Left lung (tissue), 10 donors: ENCODE measurements around the gene PITPNM1. TPM values are rescaled to one million over a fixed set of nuclear protein-coding genes. Genes with fewer than 3 reads are reported as not detected.
"Not testable (repeated sequence)": the region's sequence is repeated elsewhere in the genome, so short reads cannot be mapped to it uniquely, and the experiment has no call there.

Experiments
- ATAC-seq: fragments of 200-7000 bp; cut with Tn5 transposase; one replicate; pipeline ENCODE4 v1.9.1; 2020; ENCODE audit warnings: moderate library complexity
- DNase-seq, 4 donors: peaks; one replicate each; pipeline ENCODE4 v3.0.0-alpha.2; 2013 to 2020
- H3K27ac ChIP-seq, 2 donors: fragments of 200-600 bp; sonication (generic) in 1 of 2; one replicate each; pipeline versions ENCODE4 v1.5.0 to v1.8.0; 2020 to 2021
- H3K27me3 ChIP-seq, 2 donors: fragments of 200-600 bp; sonication (generic) in 1 of 2; one replicate each; pipeline versions ENCODE4 v1.5.0 to v1.8.0; 2020 to 2021
- H3K36me3 ChIP-seq, 2 donors: fragments of 200-600 bp; sonication (generic) in 1 of 2; one replicate each; pipeline versions ENCODE4 v1.5.0 to v1.8.0; 2020 to 2021
- H3K4me1 ChIP-seq, 2 donors: fragments of 200-600 bp; one replicate each; pipeline ENCODE4 v1.8.0; 2021
- H3K4me3 ChIP-seq, 2 donors: fragments of 200-600 bp; sonication (generic) in 1 of 2; one replicate each; pipeline versions ENCODE4 v1.5.0 to v1.8.0; 2020 to 2021; ENCODE audit warnings: mild to moderate bottlenecking in 1 of 2
- H3K9me3 ChIP-seq, 2 donors: fragments of 200-600 bp; sonication (generic) in 1 of 2; one replicate each; pipeline versions ENCODE4 v1.5.0 to v1.8.0; 2020 to 2021
- intact Hi-C, 2 donors: fragments of 100-400 bp; cut with DNase I; formaldehyde crosslinking; loops; one replicate each; pipeline versions ENCODE4 v1.11.2 to v1.14.2; 2022
- polyA plus RNA-seq, 6 donors: library from polyadenylated mRNA; unstranded; fragments of 120-200 nt; gene quantifications; one replicate each; pipeline ENCODE4 v1.2.1, GENCODE V29; 2013; ENCODE audit not compliant: insufficient read length in 6 of 6
- total RNA-seq, 2 donors: library from RNA; stranded (reverse); fragmentation: NEBNext Ultra II Directional; extraction: Animal tissue kit (Norgen Biotek cat#: 25700); gene quantifications; one replicate each; pipeline ENCODE4 v1.2.1, GENCODE V29; 2021
- TF ChIP-seq, protein P1 (sequence below), 2 donors: fragments of 200-600 bp; sonication (generic) in 1 of 2; IDR thresholded peaks; one replicate each; pipeline versions ENCODE4 v1.5.0 to v1.8.0; 2021; ENCODE audit warnings: antibody characterized with exemption in 2 of 2
- donor health status: DM: no; HTN: yes; CAD: no.
- donor health status: DM: no; HTN: no; CAD: no.

The PITPNM1 gene
- total and polyA plus RNA-seq, 8 donors, result 15.5 to 55.5 (median 24.6) TPM

DNA sequence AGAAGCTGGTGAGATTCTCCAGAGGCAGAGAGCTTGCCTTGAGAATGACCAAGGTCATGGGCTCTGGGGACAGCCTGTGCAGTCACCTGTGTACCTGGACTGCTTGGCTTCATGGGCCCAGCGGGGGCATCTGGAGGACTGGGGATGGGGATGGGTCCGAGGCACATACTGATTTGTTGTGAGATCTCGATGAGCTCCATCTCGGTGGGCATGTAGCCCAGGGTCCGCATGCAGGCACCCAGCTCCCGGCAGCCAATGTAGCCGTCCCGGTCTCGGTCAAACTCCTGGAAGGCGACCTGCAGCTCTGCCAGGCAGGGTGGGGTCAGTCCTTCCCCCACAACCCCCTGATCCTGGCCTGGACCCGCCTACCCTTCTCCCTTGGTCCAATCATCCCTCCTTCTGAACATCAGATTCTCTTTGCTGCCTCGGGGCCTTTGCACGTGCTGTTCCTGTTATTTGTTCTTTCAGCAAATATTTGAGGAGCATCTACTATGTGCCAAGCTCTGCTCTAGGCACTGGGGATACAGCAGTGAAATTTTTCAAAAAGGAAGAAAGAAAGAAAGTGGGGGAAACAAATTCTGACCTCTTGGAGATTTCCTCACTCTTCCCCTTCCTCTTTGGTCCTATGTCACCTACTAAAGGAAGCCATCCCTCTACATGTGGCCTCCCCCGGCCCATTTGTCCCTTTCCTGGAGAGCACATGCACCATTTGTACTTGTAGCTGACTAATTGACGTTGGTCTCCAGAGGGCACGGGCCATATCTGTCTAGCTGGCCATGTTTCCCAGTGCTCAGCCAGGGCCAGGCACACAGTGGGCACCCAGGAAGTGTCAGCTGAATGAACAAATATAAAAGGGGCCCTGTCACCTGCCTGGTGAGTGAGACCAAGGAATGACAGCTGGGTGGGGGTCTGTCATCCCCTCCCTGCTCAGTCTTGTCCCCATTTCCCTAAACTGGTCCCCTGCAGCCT lies 16.0 kb upstream of the PITPNM1 start:
- no peaks in the 10 kb centered on the region for H3K9me3 ChIP-seq
- ATAC-seq (no peak), DNase-seq (peak in 1 of 4 donors; percentile 47)
- H3K36me3 ChIP-seq, result no peaks in the 10 kb centered on the region
- H3K4me1 ChIP-seq, result no peaks in the 10 kb centered on the region
- TF ChIP-seq, protein P1, sequence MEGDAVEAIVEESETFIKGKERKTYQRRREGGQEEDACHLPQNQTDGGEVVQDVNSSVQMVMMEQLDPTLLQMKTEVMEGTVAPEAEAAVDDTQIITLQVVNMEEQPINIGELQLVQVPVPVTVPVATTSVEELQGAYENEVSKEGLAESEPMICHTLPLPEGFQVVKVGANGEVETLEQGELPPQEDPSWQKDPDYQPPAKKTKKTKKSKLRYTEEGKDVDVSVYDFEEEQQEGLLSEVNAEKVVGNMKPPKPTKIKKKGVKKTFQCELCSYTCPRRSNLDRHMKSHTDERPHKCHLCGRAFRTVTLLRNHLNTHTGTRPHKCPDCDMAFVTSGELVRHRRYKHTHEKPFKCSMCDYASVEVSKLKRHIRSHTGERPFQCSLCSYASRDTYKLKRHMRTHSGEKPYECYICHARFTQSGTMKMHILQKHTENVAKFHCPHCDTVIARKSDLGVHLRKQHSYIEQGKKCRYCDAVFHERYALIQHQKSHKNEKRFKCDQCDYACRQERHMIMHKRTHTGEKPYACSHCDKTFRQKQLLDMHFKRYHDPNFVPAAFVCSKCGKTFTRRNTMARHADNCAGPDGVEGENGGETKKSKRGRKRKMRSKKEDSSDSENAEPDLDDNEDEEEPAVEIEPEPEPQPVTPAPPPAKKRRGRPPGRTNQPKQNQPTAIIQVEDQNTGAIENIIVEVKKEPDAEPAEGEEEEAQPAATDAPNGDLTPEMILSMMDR (IDR thresholded peaks at IDR 0.05), result no peak
- intact Hi-C loops, result no loop called here
- no peak overlapping the region for H3K4me3 ChIP-seq
- H3K27ac ChIP-seq, result no peak overlapping the region
- H3K27me3 ChIP-seq, result peaks cover 0 to 8% of the 10 kb centered on the region in 2 donors

DNA sequence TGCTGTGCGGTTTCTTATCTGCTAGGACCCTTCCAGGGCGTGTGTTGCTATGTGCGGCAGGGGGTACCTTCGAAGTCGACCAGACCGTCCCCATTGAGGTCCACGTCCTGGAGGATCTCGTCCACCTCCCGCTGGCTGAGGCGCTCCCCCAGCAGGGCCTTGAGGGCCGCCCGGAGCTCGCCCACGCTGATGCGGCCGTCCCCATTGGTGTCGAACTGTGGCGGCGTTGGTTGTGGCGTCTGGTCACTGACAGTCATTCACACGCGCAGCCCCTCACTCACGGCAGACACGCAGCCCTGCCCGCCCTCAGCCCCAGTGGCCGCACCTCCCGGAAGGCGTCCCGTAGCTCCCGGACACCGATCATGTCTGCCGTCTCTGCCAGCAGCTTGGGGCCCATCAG lies 14.6 kb upstream of the PITPNM1 start:
- Histone ChIP-seq H3K27me3 (peaks cover 0 to 8% of the 10 kb centered on the region in 2 donors), H3K4me1 (no peaks in the 10 kb centered on the region), H3K9me3 (no peaks in the 10 kb centered on the region), H3K27ac (no peak overlapping the region), H3K36me3 (no peaks in the 10 kb centered on the region), H3K4me3 (no peak overlapping the region)
- TF ChIP-seq, protein P1 (IDR thresholded peaks at IDR 0.05), result no peak
- ATAC-seq (no peak), DNase-seq (peak in 1 of 4 donors; percentile 65)
- intact Hi-C loops, result no loop called here

- H3K27ac ChIP-seq, result no peak overlapping the region
- DNase-seq (no peak), ATAC-seq (no peak)
- no peak overlapping the region for H3K4me3 ChIP-seq
- H3K36me3 ChIP-seq, result no peaks in the 10 kb centered on the region
- intact Hi-C loops, result no loop called here
- peaks cover 0 to 11% of the 10 kb centered on the region in 2 donors for H3K27me3 ChIP-seq
- no peaks in the 10 kb centered on the region for H3K4me1 ChIP-seq
- H3K9me3 ChIP-seq, result no peaks in the 10 kb centered on the region
- TF ChIP-seq, protein P1 (IDR thresholded peaks at IDR 0.05), result no peak
Observed at GRCh38 chr11:67517784-67518552, 12.8 kb upstream of the PITPNM1 start.

- no peaks in the 10 kb centered on the region for H3K4me1 ChIP-seq
- DNase-seq, result peak in 1 of 4 donors; percentile 68
- H3K4me3 ChIP-seq, result no peak overlapping the region
- no peak overlapping the region for H3K27ac ChIP-seq
- no peaks in the 10 kb centered on the region for H3K36me3 ChIP-seq
- peaks cover 0 to 21% of the 10 kb centered on the region in 2 donors for H3K27me3 ChIP-seq
- H3K9me3 ChIP-seq, result no peaks in the 10 kb centered on the region
- TF ChIP-seq, protein P1 (IDR thresholded peaks at IDR 0.05), result no peak
- intact Hi-C loops, result no loop called here
- no peak for ATAC-seq
Observed at GRCh38 chr11:67516806-67517205, 11.6 kb upstream of the PITPNM1 start.

DNA sequence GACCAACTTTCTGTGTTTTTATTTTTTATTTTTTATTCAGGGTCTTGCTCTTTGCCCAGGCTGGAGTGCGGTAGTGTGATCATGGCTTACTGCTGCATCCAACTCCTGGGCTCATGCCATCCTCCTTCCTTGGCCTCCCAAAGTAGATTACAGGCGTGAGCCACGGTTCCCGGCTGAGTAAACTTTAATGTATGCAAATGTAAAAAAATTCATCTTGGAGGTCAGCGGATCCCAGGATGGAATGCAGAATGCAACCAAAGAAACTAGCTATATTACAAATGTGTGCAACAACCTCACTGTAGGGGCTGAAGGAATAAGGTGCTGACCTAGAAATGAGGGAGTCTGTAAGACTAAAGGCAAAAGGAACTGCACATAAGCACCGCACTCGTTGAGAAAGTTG lies 9.0 kb upstream of the PITPNM1 start:
- no peak overlapping the region for H3K27ac ChIP-seq
- TF ChIP-seq, protein P1 (IDR thresholded peaks at IDR 0.05), result no peak
- peaks cover 0 to under 1% of the 10 kb centered on the region in 2 donors for H3K4me1 ChIP-seq
- intact Hi-C loops, result no loop called here
- DNase-seq, result no peak
- H3K4me3 ChIP-seq, result no peak overlapping the region
- no peaks in the 10 kb centered on the region for H3K36me3 ChIP-seq
- H3K27me3 ChIP-seq, result peaks cover 0 to 36% of the 10 kb centered on the region in 2 donors
- no peak for ATAC-seq
- H3K9me3 ChIP-seq, result no peaks in the 10 kb centered on the region

DNA sequence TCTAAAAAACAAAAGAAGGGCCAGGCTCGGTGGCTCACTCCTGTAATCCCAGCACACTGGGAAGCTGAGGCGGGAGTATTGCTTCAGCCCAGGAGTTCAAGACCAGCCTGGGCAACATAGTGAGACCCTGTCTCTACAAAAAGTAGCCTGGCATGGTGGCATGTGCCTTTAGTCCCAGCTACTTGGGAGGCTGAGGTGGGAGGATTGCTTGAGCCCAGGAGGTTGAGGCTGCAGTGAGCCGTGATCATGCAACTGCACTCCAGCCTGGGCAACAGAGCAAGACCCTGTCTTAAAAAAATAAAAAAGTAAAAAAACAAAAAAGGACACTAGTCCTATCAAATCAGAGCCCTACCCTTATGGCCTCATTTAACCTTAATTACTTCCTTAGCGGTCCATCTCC lies 6.4 kb upstream of the PITPNM1 start:
- Histone ChIP-seq H3K4me1 (peaks cover 10 to 18% of the 10 kb centered on the region in 2 donors), H3K27me3 (peaks cover 0 to 36% of the 10 kb centered on the region in 2 donors)
- DNase-seq, H3K36me3 ChIP-seq, H3K4me3 ChIP-seq, H3K27ac ChIP-seq, intact Hi-C loops, H3K9me3 ChIP-seq, ATAC-seq: not testable (repeated sequence)
